GM12878 (cell line): ENCODE measurements around the gene COG7. TPM values are rescaled to one million over a fixed set of nuclear protein-coding genes. Genes with fewer than 3 reads are reported as not detected.

Source experiments
- ATAC-seq: fragments of 200-7000 bp; cut with Tn5 transposase; 3 replicates; pipeline ENCODE4 v1.9.1; 2020; ENCODE audit warnings: mild to moderate bottlenecking, moderate library complexity
- BruUV-seq: library from RNA; stranded (reverse); fragments of 400-500 nt; replicated peaks from 2 replicates; lab custom pipeline; 2021; lab: Mats Ljungman, UMichigan
- CTCF ChIA-PET: fragments of 300-600 bp; sonication (Branson Sonifier 250); formaldehyde crosslinking; extraction: SDS; loops from one replicate; lab custom pipeline; 2021; ENCODE audit warnings: inconsistent platforms; lab: Yijun Ruan, JAX
- POLR2A ChIA-PET: fragments of 350-600 bp; formaldehyde crosslinking; extraction: SDS; loops from one replicate; lab custom pipeline; 2021; ENCODE audit warnings: inconsistent platforms; lab: Charles Lee
- RAD21 ChIA-PET: fragments of 300-600 bp; sonication (Branson Sonifier 250); formaldehyde crosslinking; loops from one replicate; lab custom pipeline; 2023; ENCODE audit warnings: antibody characterized with exemption; ENCODE audit not compliant: unreplicated experiment; lab: Charles Lee
- SMC1A ChIA-PET: fragments of 300-600 bp; sonication (Branson Sonifier 250); formaldehyde crosslinking; loops from one replicate; lab custom pipeline; 2023; ENCODE audit not compliant: unreplicated experiment, uncharacterized antibody; lab: Charles Lee
- DNase-seq: peaks from one replicate; pipeline ENCODE4 v3.0.0-alpha.2; 2011; ENCODE audit warnings: low read depth, low spot score
- FAIRE-seq: peaks from 3 replicates; lab custom pipeline; 2011; peaks lifted over from hg19 to GRCh38; lab: Jason Lieb, UNC
- H2AFZ ChIP-seq: 2 replicates; pipeline ENCODE4 v1.6.0; 2011; ENCODE audit warnings: low read depth, low read length, control low read depth; ENCODE audit not compliant: control insufficient read depth
- H3K27ac ChIP-seq: 2 replicates; pipeline ENCODE4 v1.5.1; 2011; ENCODE audit warnings: control low read depth; ENCODE audit not compliant: control insufficient read depth, insufficient read depth
- H3K27me3 ChIP-seq, 2 experiments: replicated peaks in 1 of 2; 2 replicates each; pipeline versions ENCODE4 v1.6.0 to v1.6.1; 2011; ENCODE audit warnings: low read length in 1 of 2; ENCODE audit not compliant: control insufficient read depth in 2 of 2, insufficient read depth in 2 of 2
- H3K36me3 ChIP-seq, 2 experiments: 2 replicates each; pipeline ENCODE4 v1.5.1; 2011; ENCODE audit warnings: low read length in 1 of 2; ENCODE audit not compliant: control insufficient read depth in 2 of 2, insufficient read depth in 2 of 2
- H3K4me1 ChIP-seq: 2 replicates; pipeline ENCODE4 v1.6.1; 2011; ENCODE audit warnings: mild to moderate bottlenecking, low read length, moderate library complexity, mixed read lengths; ENCODE audit not compliant: control insufficient read depth, insufficient read depth
- H3K4me2 ChIP-seq: 2 replicates; pipeline ENCODE4 v1.6.0; 2011; ENCODE audit warnings: control low read depth; ENCODE audit not compliant: control insufficient read depth, insufficient read depth
- H3K4me3 ChIP-seq: fragments of 200-600 bp; sonication (generic); 2 replicates; pipeline ENCODE4 v1.5.1; 2016
- H3K79me2 ChIP-seq: 2 replicates; pipeline ENCODE4 v1.6.0; 2011; ENCODE audit warnings: low read length; ENCODE audit not compliant: control insufficient read depth, insufficient read depth
- H3K9ac ChIP-seq: 2 replicates; pipeline ENCODE4 v1.8.0; 2011; ENCODE audit warnings: low read length, control low read depth, mixed read lengths; ENCODE audit not compliant: control insufficient read depth, insufficient read depth
- H3K9me3 ChIP-seq: replicated peaks from 3 replicates; pipeline ENCODE4 v1.5.1; 2011; ENCODE audit warnings: mild to moderate bottlenecking, low read length; ENCODE audit not compliant: control insufficient read depth, insufficient read depth
- H4K20me1 ChIP-seq: 2 replicates; pipeline ENCODE4 v1.6.0; 2011; ENCODE audit not compliant: control insufficient read depth, insufficient read depth
- CEBPB ChIP-seq, 2 experiments: fragments of 150-350 bp in 1 of 2; IDR thresholded peaks; 2 replicates each; pipeline ENCODE4 v1.6.1; 2012 to 2014; ENCODE audit warnings: low read depth in 2 of 2, low read length in 2 of 2, borderline replicate concordance in 1 of 2, inconsistent platforms in 1 of 2
- CHD4 ChIP-seq: fragments of 200-600 bp; sonication (generic); IDR thresholded peaks from 2 replicates; pipeline ENCODE4 v1.6.1; 2016; ENCODE audit warnings: mild to moderate bottlenecking
- CUX1 ChIP-seq: IDR thresholded peaks from 2 replicates; pipeline ENCODE4 v1.6.1; 2012; ENCODE audit warnings: improper control_type of control experiment, low read depth, low read length; ENCODE audit not compliant: insufficient replicate concordance
- EP300 ChIP-seq, 2 experiments: fragments of 150-350 bp in 1 of 2; IDR thresholded peaks; 2 replicates each; pipeline ENCODE4 v1.6.1; 2011 to 2012; ENCODE audit warnings: low read depth in 2 of 2, low read length in 2 of 2, borderline replicate concordance in 1 of 2, improper control_type of control experiment in 1 of 2, inconsistent platforms in 1 of 2; ENCODE audit not compliant: control insufficient read depth in 1 of 2
- EZH2 ChIP-seq: IDR thresholded peaks from 2 replicates; pipeline ENCODE4 v1.6.1; 2012; ENCODE audit warnings: low read depth, mild to moderate bottlenecking, control low read depth, inconsistent platforms, low read length, borderline replicate concordance; ENCODE audit not compliant: control insufficient read depth
- FOXK2 ChIP-seq: fragments of 450-650 bp; IDR thresholded peaks from 2 replicates; pipeline ENCODE4 v1.6.1; 2017; ENCODE audit warnings: mild to moderate bottlenecking, moderate library complexity
- IKZF2 ChIP-seq, 2 experiments: fragments of 450-650 bp; IDR thresholded peaks; 2 replicates each; pipeline ENCODE4 v1.6.1; 2017; ENCODE audit warnings: mild to moderate bottlenecking in 2 of 2, moderate library complexity in 2 of 2
- IRF3 ChIP-seq: fragments of 450-650 bp; IDR thresholded peaks from 2 replicates; pipeline ENCODE4 v1.6.1; 2014; ENCODE audit warnings: mild to moderate bottlenecking
- RAD51 ChIP-seq: fragments of 450-650 bp; IDR thresholded peaks from 2 replicates; pipeline ENCODE4 v1.6.1; 2016; ENCODE audit warnings: moderate library complexity, mild to moderate bottlenecking, inconsistent platforms
- USF1 ChIP-seq: IDR thresholded peaks from 2 replicates; pipeline ENCODE4 v1.6.1; 2011; ENCODE audit warnings: borderline replicate concordance, low read depth, mild to moderate bottlenecking, moderate library complexity, mixed read lengths, low read length; ENCODE audit not compliant: insufficient read depth; ENCODE audit errors: extremely low read length
- USF2 ChIP-seq: IDR thresholded peaks from 2 replicates; pipeline ENCODE4 v1.6.1; 2011; ENCODE audit warnings: low read depth, low read length, improper control_type of control experiment, borderline replicate concordance
- YY1 ChIP-seq: IDR thresholded peaks from 2 replicates; pipeline ENCODE4 v1.6.1; 2011; ENCODE audit warnings: low read depth, mild to moderate bottlenecking, low read length
- in situ Hi-C: fragments of 300-500 bp; cut with MboI; formaldehyde crosslinking; loops from 9 replicates; pipeline ENCODE4 v1.14.3; 2018; ENCODE audit warnings: mixed read lengths
- intact Hi-C: fragments of 100-400 bp; cut with micrococcal nuclease; formaldehyde crosslinking; loops from one replicate; pipeline ENCODE4 v1.14.2; 2022; ENCODE audit not compliant: unreplicated experiment
- polyA plus RNA-seq, 11 experiments: library from polyadenylated mRNA; depleted of rRNA in 4 of 11; unstranded in 6 of 11; stranded (reverse) in 5 of 11; fragments of >200 nt; fragmentation: Nextera tagmentation in 4 of 11; fragmentation: Illumina TruSeq in 1 of 11; extraction: Ambion mirVana in 4 of 11; extraction: Trizol in 1 of 11; gene quantifications; 1 replicate in 1 of 11; 2 replicates in 10 of 11; pipeline versions ENCODE4 v1.2.1 to v1.2.3, GENCODE V29; 2011 to 2016; ENCODE audit warnings: inconsistent platforms in 2 of 11, missing spikeins in 2 of 11, low read depth in 1 of 11
- total RNA-seq, 4 experiments: library from RNA; depleted of rRNA in 3 of 4; stranded (reverse); fragments of >200 nt in 3 of 4; fragmentation: Illumina TruSeq in 1 of 4; extraction: Trizol in 1 of 4; gene quantifications; 2 replicates each; pipeline versions ENCODE4 v1.2.1 to v1.2.3, GENCODE V29; 2013 to 2021

The COG7 gene
- total and polyA plus RNA-seq, 10 of the 15 experiments (the other 5 are each of a cell fraction or from before 2014, with no cell fraction given): 2.9 to 24.0 (median 10.0) TPM

GRCh38 chr16:23353440-23353839 is 99.5 kb downstream of the COG7 start:
- in situ Hi-C loops: no loop called here
- ChIA-PET SMC1A (interaction anchor here (1.3 kb wide), 1 partner anchor 19 kb away, joined by 6 read pairs; no protein-coding TSS in a partner anchor), CTCF (no interaction called here), RAD21 (no interaction called here), POLR2A (interaction anchor here (1.5 kb wide), 1 partner anchor 8 kb away, joined by 3 read pairs; no protein-coding TSS in a partner anchor)
- intact Hi-C loops: no loop called here
- peak; percentile 2; the same call in 1 of the 2 replicates for TF ChIP-seq USF2
- TF ChIP-seq CEBPB (IDR thresholded peaks at IDR 0.05; ENCODE audit: borderline replicate concordance in 1 of 2, low read depth in 2 of 2, low read length in 2 of 2): no peak
- no peak for TF ChIP-seq EP300 (IDR thresholded peaks at IDR 0.05; ENCODE audit: borderline replicate concordance in 1 of 2, control insufficient read depth in 1 of 2, low read depth in 2 of 2, low read length in 2 of 2)
- no peak for TF ChIP-seq IRF3
- no peak for TF ChIP-seq IKZF2 (IDR thresholded peaks at IDR 0.05)
- no peak for TF ChIP-seq CHD4
- TF ChIP-seq CUX1: no peak
- peak; percentile 62 for TF ChIP-seq USF1
- TF ChIP-seq EZH2: no peak
- no peak for TF ChIP-seq FOXK2
- TF ChIP-seq RAD51: peak; percentile 73; the same call in 1 of the 2 replicates
- TF ChIP-seq YY1: no peak
- H3K4me2 ChIP-seq: no peak overlapping the region
- FAIRE-seq (no peak), ATAC-seq (peak; percentile 78), DNase-seq (no peak)
- no peaks in the 10 kb centered on the region; the same call in 2 of the 3 replicates for H3K9me3 ChIP-seq
- no peaks in the 10 kb centered on the region for H4K20me1 ChIP-seq
- no peaks in the 10 kb centered on the region; the same call in 1 of the 2 replicates for H3K4me1 ChIP-seq
- H3K4me3 ChIP-seq: no peak overlapping the region
- no peaks in the 10 kb centered on the region for H3K36me3 ChIP-seq
- no peak overlapping the region for H2AFZ ChIP-seq
- no TSS peak for BruUV-seq
- no peaks in the 10 kb centered on the region for H3K27me3 ChIP-seq
- H3K79me2 ChIP-seq: no peaks in the 10 kb centered on the region
- H3K27ac ChIP-seq: no peak overlapping the region
- no peak overlapping the region for H3K9ac ChIP-seq
